ACC112 (cell line): ENCODE measurements around the gene TUBGCP2.
"Not testable (repeated sequence)": the region's sequence is repeated elsewhere in the genome, so short reads cannot be mapped to it uniquely, and the experiment has no call there.

Experiments
- H2AFZ ChIP-seq: fragments of 200-600 bp; sonication (generic); one replicate; pipeline ENCODE4 v1.6.0; 2017; ENCODE audit warnings: antibody characterized with exemption, low read length; ENCODE audit not compliant: unreplicated experiment
- H3K27ac ChIP-seq: fragments of 200-600 bp; sonication (generic); 2 replicates; pipeline ENCODE4 v1.5.1; 2014; ENCODE audit warnings: low read depth, mild to moderate bottlenecking, antibody characterized with exemption, low read length, moderate library complexity
- H3K27me3 ChIP-seq: fragments of 200-600 bp; sonication (generic); 2 replicates; pipeline ENCODE4 v1.6.1; 2014; ENCODE audit warnings: mild to moderate bottlenecking, antibody characterized with exemption, low read length, moderate library complexity, mixed read lengths; ENCODE audit not compliant: insufficient read depth
- H3K36me3 ChIP-seq: fragments of 200-600 bp; sonication (generic); 2 replicates; pipeline ENCODE4 v1.6.1; 2016; ENCODE audit warnings: mild to moderate bottlenecking, antibody characterized with exemption, low read length, moderate library complexity, mixed read lengths; ENCODE audit not compliant: insufficient read depth
- H3K4me1 ChIP-seq: fragments of 200-600 bp; sonication (generic); one replicate; pipeline ENCODE4 v1.6.1; 2016; ENCODE audit warnings: low read length, mixed read lengths; ENCODE audit not compliant: insufficient read depth, unreplicated experiment, control insufficient read depth
- H3K4me3 ChIP-seq: fragments of 200-600 bp; sonication (generic); 2 replicates; pipeline ENCODE4 v1.5.1; 2014; ENCODE audit warnings: mild to moderate bottlenecking, low read depth, low read length
- H3K79me2 ChIP-seq: fragments of 200-600 bp; sonication (generic); one replicate; pipeline ENCODE4 v1.6.0; 2016; ENCODE audit warnings: low read length; ENCODE audit not compliant: control insufficient read depth, unreplicated experiment, insufficient read depth

The TUBGCP2 gene

DNA sequence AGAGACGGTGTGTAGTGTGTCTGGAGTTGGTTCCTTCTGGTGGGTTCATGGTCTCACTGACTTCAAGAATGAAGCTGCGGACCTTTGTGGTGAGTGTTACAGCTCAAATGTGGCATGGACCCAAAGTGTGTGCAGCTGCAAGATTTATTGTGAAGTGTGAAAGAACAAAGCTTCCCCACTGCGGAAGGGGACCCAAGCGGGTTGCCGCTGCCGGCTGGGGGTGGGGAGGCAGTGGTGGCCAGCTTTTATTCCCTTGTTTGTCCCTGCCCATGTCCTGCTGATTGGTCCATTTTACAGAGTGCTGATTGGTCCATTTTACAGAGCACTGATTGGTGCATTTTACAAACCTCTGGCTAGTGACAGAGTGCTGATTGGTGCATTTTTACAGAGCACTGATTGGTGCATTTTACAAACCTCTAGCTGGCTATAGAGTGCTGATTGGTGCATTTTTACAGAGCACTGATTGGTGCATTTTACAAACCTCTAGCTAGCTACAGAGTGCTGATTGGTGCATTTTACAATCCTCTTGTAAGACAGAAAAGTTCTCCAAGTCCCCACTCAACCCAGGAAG, 12.3 kb upstream of the TUBGCP2 start:
- H3K4me1 ChIP-seq, H3K36me3 ChIP-seq, H3K4me3 ChIP-seq, H2AFZ ChIP-seq, H3K79me2 ChIP-seq, H3K27ac ChIP-seq: not testable (repeated sequence)
- peaks cover 13% of the 10 kb centered on the region for H3K27me3 ChIP-seq

- no peaks in the 10 kb centered on the region for H3K79me2 ChIP-seq
- no peaks in the 10 kb centered on the region for H3K27me3 ChIP-seq
- H3K36me3 ChIP-seq = no peaks in the 10 kb centered on the region
- no peak overlapping the region for H3K27ac ChIP-seq
- no peak overlapping the region for H2AFZ ChIP-seq
- no peaks in the 10 kb centered on the region for H3K4me1 ChIP-seq
- H3K4me3 ChIP-seq = peak overlapping the region; percentile 64
Measured at GRCh38 chr10:133318494-133319127, 9.9 kb upstream of the TUBGCP2 start.

DNA sequence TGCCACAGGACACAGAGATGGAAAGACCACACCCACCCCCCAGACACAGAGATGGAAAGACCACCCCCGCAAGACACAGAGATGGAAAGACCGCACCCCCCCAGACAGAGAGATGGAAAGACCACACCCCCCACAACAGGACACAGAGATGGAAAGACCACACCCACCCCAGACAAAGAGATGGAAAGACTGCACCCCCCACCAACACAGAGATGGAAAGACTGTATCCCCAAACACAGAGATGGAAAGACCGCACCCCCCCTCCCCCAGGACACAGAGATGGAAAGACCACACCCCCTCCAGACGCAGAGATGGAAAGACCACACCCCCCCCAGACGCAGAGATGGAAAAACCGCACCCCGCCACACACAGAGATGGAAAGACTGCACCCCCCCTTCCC, 8.1 kb upstream of the TUBGCP2 start:
- H2AFZ ChIP-seq = no peak overlapping the region

DNA sequence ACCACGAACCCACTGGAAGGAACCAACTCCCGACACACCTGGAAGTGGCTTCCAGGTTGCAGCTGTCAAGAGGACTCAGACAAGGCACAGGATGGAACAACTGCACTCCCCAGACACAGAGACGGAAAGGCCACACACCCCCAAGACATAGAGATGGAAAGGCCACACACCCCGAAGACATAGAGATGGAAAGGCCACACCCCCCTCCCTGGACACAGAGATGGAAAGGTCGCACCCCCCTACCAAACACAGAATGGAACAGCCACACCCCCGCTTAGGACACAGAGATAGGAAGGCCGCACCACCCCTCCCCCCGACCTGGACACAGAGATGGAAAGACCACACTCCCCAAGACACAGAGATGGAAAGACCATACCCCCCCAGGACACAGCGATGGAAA, 7.6 kb upstream of the TUBGCP2 start:
- Histone ChIP-seq H3K4me1 (no peaks in the 10 kb centered on the region), H3K79me2 (no peaks in the 10 kb centered on the region), H3K4me3 (no peak overlapping the region), H3K27me3 (no peaks in the 10 kb centered on the region), H2AFZ (no peak overlapping the region), H3K27ac (no peak overlapping the region), H3K36me3 (no peaks in the 10 kb centered on the region)

More for the DNA sequence above, 8.1 kb upstream of the TUBGCP2 start:
- H3K36me3 ChIP-seq = no peaks in the 10 kb centered on the region
- no peaks in the 10 kb centered on the region for H3K4me1 ChIP-seq
- H3K79me2 ChIP-seq = no peaks in the 10 kb centered on the region
- no peaks in the 10 kb centered on the region for H3K27me3 ChIP-seq
- no peak overlapping the region for H3K27ac ChIP-seq
- no peak overlapping the region for H3K4me3 ChIP-seq

- H3K79me2 ChIP-seq = no peaks in the 10 kb centered on the region
- H2AFZ ChIP-seq = no peak overlapping the region
- no peak overlapping the region for H3K4me3 ChIP-seq
- H3K27me3 ChIP-seq = no peaks in the 10 kb centered on the region
- H3K27ac ChIP-seq = no peak overlapping the region
- H3K4me1 ChIP-seq = no peaks in the 10 kb centered on the region
- H3K36me3 ChIP-seq = no peaks in the 10 kb centered on the region
Measured at GRCh38 chr10:133315847-133316246, 7.2 kb upstream of the TUBGCP2 start.

GRCh38 chr10:133314911-133315310, 6.2 kb upstream of the TUBGCP2 start:
- Histone ChIP-seq H3K79me2 (no peaks in the 10 kb centered on the region), H3K27ac (no peak overlapping the region), H3K4me1 (no peaks in the 10 kb centered on the region)

GRCh38 chr10:133313192-133313591, 4.5 kb upstream of the TUBGCP2 start:
- no peak overlapping the region for H3K27ac ChIP-seq
- H3K79me2 ChIP-seq = peaks cover 2% of the 10 kb centered on the region
- H3K27me3 ChIP-seq = no peaks in the 10 kb centered on the region
- no peaks in the 10 kb centered on the region for H3K4me1 ChIP-seq
- peaks cover 3% of the 10 kb centered on the region; the same call in 1 of the 2 replicates for H3K36me3 ChIP-seq
- no peak overlapping the region for H2AFZ ChIP-seq
- H3K4me3 ChIP-seq = no peak overlapping the region

More at GRCh38 chr10:133314911-133315310, 6.2 kb upstream of the TUBGCP2 start:
- no peak overlapping the region for H2AFZ ChIP-seq
- peaks cover 3% of the 10 kb centered on the region; the same call in 1 of the 2 replicates for H3K36me3 ChIP-seq
- no peaks in the 10 kb centered on the region for H3K27me3 ChIP-seq
- no peak overlapping the region for H3K4me3 ChIP-seq

DNA sequence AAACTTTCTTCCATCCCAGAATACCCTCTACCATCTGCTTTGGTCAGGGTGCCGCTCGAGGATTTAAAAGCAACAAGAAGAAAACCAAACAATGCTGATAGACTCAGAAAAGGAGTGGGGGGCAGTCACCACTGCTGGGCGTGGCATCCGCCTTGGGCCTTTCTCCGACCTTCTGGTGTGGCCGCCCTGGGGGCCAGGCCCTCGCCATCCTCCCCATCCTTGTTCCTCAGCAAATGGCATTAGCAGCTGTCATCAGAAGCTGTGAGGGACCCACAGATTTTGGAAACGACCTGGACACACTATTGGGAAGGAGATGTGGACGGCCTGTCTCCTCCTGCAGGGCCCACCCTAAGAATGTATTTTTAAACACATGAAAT, 4.1 kb upstream of the TUBGCP2 start:
- no peak overlapping the region for H3K27ac ChIP-seq
- H3K79me2 ChIP-seq = peaks cover 7% of the 10 kb centered on the region
- H3K4me1 ChIP-seq = no peaks in the 10 kb centered on the region
- H3K27me3 ChIP-seq = no peaks in the 10 kb centered on the region
- H3K36me3 ChIP-seq = peaks cover 3% of the 10 kb centered on the region; the same call in 1 of the 2 replicates
- no peak overlapping the region for H2AFZ ChIP-seq
- no peak overlapping the region for H3K4me3 ChIP-seq

- Histone ChIP-seq H3K27ac (no peak overlapping the region), H3K79me2 (peaks cover 12% of the 10 kb centered on the region), H3K4me3 (no peak overlapping the region), H3K36me3 (peaks cover 3% of the 10 kb centered on the region; the same call in 1 of the 2 replicates), H3K4me1 (peaks cover 4% of the 10 kb centered on the region), H3K27me3 (no peaks in the 10 kb centered on the region), H2AFZ (no peak overlapping the region)
Measured at GRCh38 chr10:133312016-133312768, 3.5 kb upstream of the TUBGCP2 start.

DNA sequence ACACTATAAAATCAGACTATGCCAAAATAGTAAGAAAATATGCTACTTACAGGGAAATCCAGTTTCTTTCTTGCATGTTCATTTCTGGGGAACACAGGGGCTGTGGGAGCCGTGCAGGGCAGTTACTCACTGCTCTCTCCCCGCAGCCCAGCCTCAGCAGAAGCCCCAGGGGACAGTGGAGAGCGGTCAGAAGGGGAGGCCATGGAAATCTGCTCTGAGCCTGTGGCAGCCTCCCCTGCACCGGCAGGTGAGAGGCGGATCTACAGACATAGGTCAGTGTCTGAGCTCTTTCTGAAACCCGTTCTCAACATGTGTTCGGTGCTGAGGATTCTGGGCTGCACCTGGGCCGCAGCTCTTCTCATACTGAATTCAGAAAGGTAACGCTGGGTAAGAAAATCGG, 2.9 kb upstream of the TUBGCP2 start:
- Histone ChIP-seq H3K4me3 (no peak overlapping the region), H3K4me1 (peaks cover 6% of the 10 kb centered on the region), H3K27ac (no peak overlapping the region), H3K27me3 (no peaks in the 10 kb centered on the region), H3K79me2 (peaks cover 18% of the 10 kb centered on the region), H2AFZ (no peak overlapping the region), H3K36me3 (peaks cover 3% of the 10 kb centered on the region; the same call in 1 of the 2 replicates)
